Endometrial microvascular endothelial cells (primary cell): ENCODE data around the gene POLN. TPM values are rescaled to one million over a fixed set of nuclear protein-coding genes. Genes with fewer than 3 reads are reported as not detected.

Source experiments
- in situ Hi-C: cut with HindIII; loops from 2 replicates; pipeline ENCODE4 v1.10.0; 2017; ENCODE audit warnings: low sequenced_read_pairs, low pct_unique_long_range_greater_than_20kb; ENCODE audit errors: inconsistent ontology term
- total RNA-seq: library from RNA; depleted of rRNA; stranded (reverse); fragments of >200 nt; gene quantifications from one replicate; pipeline ENCODE4 v1.2.3, GENCODE V29; 2015; ENCODE audit errors: inconsistent ontology term

Gene POLN
- total RNA-seq, 1 donor from 2014 or later, result 2.3 TPM

GRCh38 chr4:2070421-2071251, 171.3 kb downstream of the POLN start:
- in situ Hi-C loops, result no loop called here

GRCh38 chr4:2069986-2070385, 171.9 kb downstream of the POLN start:
- in situ Hi-C loops, result no loop called here

GRCh38 chr4:2069161-2069971, 172.6 kb downstream of the POLN start:
- in situ Hi-C loops, result no loop called here

GRCh38 chr4:2068566-2068965, 173.4 kb downstream of the POLN start:
- in situ Hi-C loops, result no loop called here

- in situ Hi-C loops, result no loop called here
These were observed 173.8 kb downstream of the POLN start for GRCh38 chr4:2068198-2068470.

GRCh38 chr4:2067446-2068197, 174.3 kb downstream of the POLN start:
- in situ Hi-C loops, result no loop called here

GRCh38 chr4:2066571-2067445, 175.1 kb downstream of the POLN start:
- in situ Hi-C loops, result no loop called here

- in situ Hi-C loops, result no loop called here
These were observed 175.8 kb downstream of the POLN start for GRCh38 chr4:2066011-2066551.

GRCh38 chr4:2065106-2065930, 176.6 kb downstream of the POLN start:
- in situ Hi-C loops, result no loop called here

GRCh38 chr4:2064276-2064991, 177.5 kb downstream of the POLN start:
- in situ Hi-C loops, result no loop called here

- in situ Hi-C loops, result no loop called here
These were observed 178.2 kb downstream of the POLN start for GRCh38 chr4:2063557-2064275.

GRCh38 chr4:2062808-2063524, 179.0 kb downstream of the POLN start:
- in situ Hi-C loops, result no loop called here

GRCh38 chr4:2062168-2062807, 179.6 kb downstream of the POLN start:
- in situ Hi-C loops, result no loop called here

- in situ Hi-C loops, result no loop called here
These were observed 180.5 kb downstream of the POLN start for GRCh38 chr4:2061186-2062131.
